Hepatocyte (in vitro differentiated cells): ENCODE results near the gene BRSK1. TPM values are rescaled to one million over a fixed set of nuclear protein-coding genes. Genes with fewer than 3 reads are reported as not detected.

ENCODE experiments used
- DNase-seq: peaks from one replicate; pipeline ENCODE4 v3.0.0-alpha.2; 2016; ENCODE audit warnings: low spot score
- H2AFZ ChIP-seq: fragments of 200-600 bp; sonication (generic); 2 replicates; pipeline ENCODE4 v1.6.0; 2016; ENCODE audit warnings: antibody characterized with exemption, mild to moderate bottlenecking
- H3K27ac ChIP-seq: fragments of 200-600 bp; sonication (generic); 2 replicates; pipeline ENCODE4 v1.5.1; 2016; ENCODE audit warnings: mild to moderate bottlenecking
- H3K27me3 ChIP-seq: fragments of 200-600 bp; sonication (generic); 2 replicates; pipeline ENCODE4 v1.6.1; 2016
- H3K36me3 ChIP-seq: fragments of 200-600 bp; sonication (generic); replicated peaks from 2 replicates; pipeline ENCODE4 v1.5.1; 2016; ENCODE audit warnings: low read depth; ENCODE audit not compliant: insufficient read depth
- H3K4me1 ChIP-seq: fragments of 200-600 bp; sonication (generic); 2 replicates; pipeline ENCODE4 v1.5.1; 2016; ENCODE audit warnings: mild to moderate bottlenecking, moderate library complexity; ENCODE audit not compliant: insufficient read depth
- H3K4me2 ChIP-seq: fragments of 200-600 bp; sonication (generic); 2 replicates; pipeline ENCODE4 v1.6.0; 2016
- H3K4me3 ChIP-seq: fragments of 200-600 bp; sonication (generic); 2 replicates; pipeline ENCODE4 v1.5.1; 2016; ENCODE audit warnings: mild to moderate bottlenecking
- H3K79me2 ChIP-seq: fragments of 200-600 bp; sonication (generic); 2 replicates; pipeline ENCODE4 v1.6.0; 2017; ENCODE audit warnings: mild to moderate bottlenecking
- H3K9me2 ChIP-seq: fragments of 200-600 bp; sonication (generic); replicated peaks from 2 replicates; pipeline ENCODE4 v1.6.0; 2017; ENCODE audit warnings: mild to moderate bottlenecking; ENCODE audit not compliant: insufficient read depth
- H3K9me3 ChIP-seq: fragments of 200-600 bp; sonication (generic); 2 replicates; pipeline ENCODE4 v1.5.1; 2016; ENCODE audit warnings: low read depth, mild to moderate bottlenecking
- H4K20me1 ChIP-seq: fragments of 200-600 bp; sonication (generic); 2 replicates; pipeline ENCODE4 v1.6.0; 2016; ENCODE audit warnings: mild to moderate bottlenecking; ENCODE audit not compliant: insufficient read depth, poor library complexity, severe bottlenecking
- CTCF ChIP-seq: fragments of 200-600 bp; sonication (generic); IDR thresholded peaks from 2 replicates; pipeline ENCODE4 v1.5.1; 2016; ENCODE audit warnings: antibody characterized with exemption, mild to moderate bottlenecking; ENCODE audit not compliant: poor library complexity
- EZH2 ChIP-seq: fragments of 200-600 bp; sonication (generic); IDR thresholded peaks from 2 replicates; pipeline ENCODE4 v1.6.1; 2016; ENCODE audit warnings: antibody characterized with exemption, mild to moderate bottlenecking, borderline replicate concordance
- EZH2phosphoT487 ChIP-seq: fragments of 200-600 bp; sonication (generic); IDR thresholded peaks from one replicate; pipeline ENCODE4 v1.6.1; 2018; ENCODE audit warnings: antibody characterized with exemption, mild to moderate bottlenecking, low read depth, moderate library complexity; ENCODE audit not compliant: unreplicated experiment, severe bottlenecking
- WGBS: methylation state at CpG from one replicate; pipeline ENCODE4 v1.1.6; 2016; ENCODE audit warnings: low lambda C conversion rate; ENCODE audit errors: missing lambda C conversion rate; 5-methylcytosine and 5-hydroxymethylcytosine counted together
- polyA plus RNA-seq: library from polyadenylated mRNA; unstranded; fragments of >200 nt; fragmentation: Nextera tagmentation; extraction: Ambion mirVana; gene quantifications from 2 replicates; pipeline ENCODE4 v1.2.1, GENCODE V29; 2016
- total RNA-seq: library from RNA; depleted of rRNA; stranded (reverse); fragments of >200 nt; gene quantifications from 2 replicates; pipeline ENCODE4 v1.2.3, GENCODE V29; 2014

BRSK1 gene
- total and polyA plus RNA-seq, 2 experiments from 2014 or later, result 2.4 to 13.2 TPM

- no peaks in the 10 kb centered on the region for H3K36me3 ChIP-seq
- 95% methylated on average over 11 of the region's 11 CpGs for WGBS
- TF ChIP-seq EZH2phosphoT487 (no peak), EZH2 (no peak), CTCF (no peak)
Measured at GRCh38 chr19:55308281-55308680, 24.5 kb downstream of the BRSK1 start.

GRCh38 chr19:55309448-55309847, 25.7 kb downstream of the BRSK1 start:
- WGBS, result 91% methylated on average over 5 of the region's 5 CpGs
- no peaks in the 10 kb centered on the region for H3K9me2 ChIP-seq
- TF ChIP-seq EZH2 (no peak), EZH2phosphoT487 (no peak), CTCF (no peak)
- no peaks in the 10 kb centered on the region for H3K9me3 ChIP-seq
- no peak overlapping the region for H3K27ac ChIP-seq
- H3K27me3 ChIP-seq, result no peaks in the 10 kb centered on the region
- DNase-seq, result no peak
- no peaks in the 10 kb centered on the region for H3K79me2 ChIP-seq
- H3K4me2 ChIP-seq, result no peak overlapping the region
- H3K36me3 ChIP-seq, result no peaks in the 10 kb centered on the region
- no peak overlapping the region for H2AFZ ChIP-seq
- H3K4me3 ChIP-seq, result no peak overlapping the region
- no peaks in the 10 kb centered on the region for H4K20me1 ChIP-seq
- H3K4me1 ChIP-seq, result no peaks in the 10 kb centered on the region

More at GRCh38 chr19:55308281-55308680, 24.5 kb downstream of the BRSK1 start:
- Histone ChIP-seq H3K79me2 (no peaks in the 10 kb centered on the region), H3K4me1 (no peaks in the 10 kb centered on the region), H3K9me2 (no peaks in the 10 kb centered on the region), H3K9me3 (no peaks in the 10 kb centered on the region), H4K20me1 (no peaks in the 10 kb centered on the region), H3K27me3 (no peaks in the 10 kb centered on the region), H3K27ac (no peak overlapping the region), H2AFZ (no peak overlapping the region), H3K4me3 (no peak overlapping the region), H3K4me2 (no peak overlapping the region)
- DNase-seq, result no peak

- no peak overlapping the region for H3K27ac ChIP-seq
- no peaks in the 10 kb centered on the region for H3K36me3 ChIP-seq
- H3K4me1 ChIP-seq, result no peaks in the 10 kb centered on the region
- H3K79me2 ChIP-seq, result no peaks in the 10 kb centered on the region
- H3K27me3 ChIP-seq, result no peaks in the 10 kb centered on the region
- no peak overlapping the region for H3K4me2 ChIP-seq
- no peaks in the 10 kb centered on the region for H3K9me3 ChIP-seq
- H4K20me1 ChIP-seq, result no peaks in the 10 kb centered on the region
- H3K9me2 ChIP-seq, result no peaks in the 10 kb centered on the region
- DNase-seq, result no peak
- no peak overlapping the region for H3K4me3 ChIP-seq
- no peak overlapping the region for H2AFZ ChIP-seq
- TF ChIP-seq EZH2, result no peak
- TF ChIP-seq CTCF, result no peak
- no peak for TF ChIP-seq EZH2phosphoT487
- WGBS, result 83% methylated on average over 7 of the region's 7 CpGs
Measured at GRCh38 chr19:55310498-55310897, 26.7 kb downstream of the BRSK1 start.

- Histone ChIP-seq H2AFZ (no peak overlapping the region), H3K4me3 (no peak overlapping the region), H3K79me2 (no peaks in the 10 kb centered on the region), H3K9me3 (no peaks in the 10 kb centered on the region), H3K4me1 (no peaks in the 10 kb centered on the region), H3K4me2 (no peak overlapping the region), H3K36me3 (no peaks in the 10 kb centered on the region), H4K20me1 (no peaks in the 10 kb centered on the region), H3K27me3 (no peaks in the 10 kb centered on the region), H3K27ac (no peak overlapping the region), H3K9me2 (no peaks in the 10 kb centered on the region)
- WGBS, result 97% methylated on average over 9 of the region's 9 CpGs
- no peak for DNase-seq
- TF ChIP-seq EZH2phosphoT487 (no peak), CTCF (no peak), EZH2 (no peak)
Measured at GRCh38 chr19:55311397-55311796, 27.6 kb downstream of the BRSK1 start.
